HepG2 (cell line): ENCODE data around the gene ARMC5. TPM values are rescaled to one million over a fixed set of nuclear protein-coding genes. Genes with fewer than 3 reads are reported as not detected.

Source experiments
- AHDC1 ChIP-seq: sonication (generic); formaldehyde crosslinking; IDR thresholded peaks from 2 replicates; pipeline ENCODE4 v1.5.1; 2020; ENCODE audit warnings: mild to moderate bottlenecking, missing genetic modification reagents, borderline replicate concordance
- DNMT3B ChIP-seq: conservative IDR thresholded peaks from 2 replicates; pipeline ENCODE4 v1.6.1; 2016; ENCODE audit warnings: missing biosample characterization, control low read depth
- PHF5A ChIP-seq: IDR thresholded peaks from one replicate; pipeline ENCODE4 v1.6.1; 2018; ENCODE audit warnings: low read depth, missing genetic modification reagents; ENCODE audit not compliant: unreplicated experiment
- TARDBP ChIP-seq: sonication (generic); formaldehyde crosslinking; IDR thresholded peaks from 2 replicates; pipeline ENCODE4 v1.8.0; 2022; ENCODE audit warnings: mild to moderate bottlenecking, missing genetic modification reagents
- ZFX ChIP-seq: sonication (generic); formaldehyde crosslinking; IDR thresholded peaks from 2 replicates; pipeline ENCODE4 v1.4.0; 2020; ENCODE audit warnings: mild to moderate bottlenecking, low read depth, missing genetic modification reagents, moderate library complexity
- ZNF407 ChIP-seq: sonication (generic); formaldehyde crosslinking; IDR thresholded peaks from one replicate; pipeline ENCODE4 v1.5.1; 2020; ENCODE audit warnings: mild to moderate bottlenecking, missing genetic modification reagents; ENCODE audit errors: not compliant biosample characterization
- ZNF672 ChIP-seq: sonication (generic); formaldehyde crosslinking; IDR thresholded peaks from 2 replicates; pipeline ENCODE4 v1.8.1; 2022; ENCODE audit warnings: missing genetic modification reagents
- ZNF720 ChIP-seq: sonication (generic); formaldehyde crosslinking; IDR thresholded peaks from 2 replicates; pipeline ENCODE4 v1.4.0; 2020; ENCODE audit warnings: missing genetic modification reagents
- polyA plus RNA-seq, 8 experiments: library from polyadenylated mRNA; depleted of rRNA in 3 of 8; stranded (reverse) in 7 of 8; unstranded in 1 of 8; fragments of >200 nt; fragmentation: Illumina TruSeq in 4 of 8; extraction: Trizol in 4 of 8; gene quantifications; 2 replicates each; pipeline versions ENCODE4 v1.2.1 to v1.2.3, GENCODE V29; 2011 to 2016; ENCODE audit warnings: low read depth in 4 of 8, missing spikeins in 1 of 8, mixed read lengths in 1 of 8; ENCODE audit not compliant: insufficient read depth in 1 of 8
- total RNA-seq, 5 experiments: library from RNA; depleted of rRNA; stranded (reverse); fragments of >200 nt; fragmentation: Illumina TruSeq; extraction: Trizol; gene quantifications; 2 replicates each; pipeline ENCODE4 v1.2.3, GENCODE V29; 2016; ENCODE audit warnings: low read depth in 1 of 5
- TF ChIP-seq, protein P1 (sequence below): sonication (generic); formaldehyde crosslinking; IDR thresholded peaks from 2 replicates; pipeline ENCODE4 v1.5.1; 2020; ENCODE audit warnings: missing genetic modification reagents, mild to moderate bottlenecking, borderline replicate concordance
- TF ChIP-seq, protein P2 (sequence below): sonication (generic); formaldehyde crosslinking; conservative IDR thresholded peaks from 2 replicates; pipeline ENCODE4 v1.8.0; 2022; ENCODE audit warnings: mild to moderate bottlenecking, moderate library complexity, missing genetic modification reagents

Gene ARMC5
- total and polyA plus RNA-seq, 2 of the 13 experiments (the other 11 are each of a cell fraction or from before 2014, with no cell fraction given) = 10.8 to 22.3 TPM

- TF ChIP-seq, protein P1, sequence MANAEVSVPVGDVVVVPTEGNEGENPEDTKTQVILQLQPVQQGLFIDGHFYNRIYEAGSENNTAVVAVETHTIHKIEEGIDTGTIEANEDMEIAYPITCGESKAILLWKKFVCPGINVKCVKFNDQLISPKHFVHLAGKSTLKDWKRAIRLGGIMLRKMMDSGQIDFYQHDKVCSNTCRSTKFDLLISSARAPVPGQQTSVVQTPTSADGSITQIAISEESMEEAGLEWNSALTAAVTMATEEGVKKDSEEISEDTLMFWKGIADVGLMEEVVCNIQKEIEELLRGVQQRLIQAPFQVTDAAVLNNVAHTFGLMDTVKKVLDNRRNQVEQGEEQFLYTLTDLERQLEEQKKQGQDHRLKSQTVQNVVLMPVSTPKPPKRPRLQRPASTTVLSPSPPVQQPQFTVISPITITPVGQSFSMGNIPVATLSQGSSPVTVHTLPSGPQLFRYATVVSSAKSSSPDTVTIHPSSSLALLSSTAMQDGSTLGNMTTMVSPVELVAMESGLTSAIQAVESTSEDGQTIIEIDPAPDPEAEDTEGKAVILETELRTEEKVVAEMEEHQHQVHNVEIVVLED = peak; percentile 60; the same call in 1 of the 2 replicates
- no peak; the same call in 1 of the 2 replicates for TF ChIP-seq TARDBP
- 0 out of 2 replicates have a peak, but pooled peaks have one; percentile 45 for TF ChIP-seq ZNF720
- TF ChIP-seq, protein P2, sequence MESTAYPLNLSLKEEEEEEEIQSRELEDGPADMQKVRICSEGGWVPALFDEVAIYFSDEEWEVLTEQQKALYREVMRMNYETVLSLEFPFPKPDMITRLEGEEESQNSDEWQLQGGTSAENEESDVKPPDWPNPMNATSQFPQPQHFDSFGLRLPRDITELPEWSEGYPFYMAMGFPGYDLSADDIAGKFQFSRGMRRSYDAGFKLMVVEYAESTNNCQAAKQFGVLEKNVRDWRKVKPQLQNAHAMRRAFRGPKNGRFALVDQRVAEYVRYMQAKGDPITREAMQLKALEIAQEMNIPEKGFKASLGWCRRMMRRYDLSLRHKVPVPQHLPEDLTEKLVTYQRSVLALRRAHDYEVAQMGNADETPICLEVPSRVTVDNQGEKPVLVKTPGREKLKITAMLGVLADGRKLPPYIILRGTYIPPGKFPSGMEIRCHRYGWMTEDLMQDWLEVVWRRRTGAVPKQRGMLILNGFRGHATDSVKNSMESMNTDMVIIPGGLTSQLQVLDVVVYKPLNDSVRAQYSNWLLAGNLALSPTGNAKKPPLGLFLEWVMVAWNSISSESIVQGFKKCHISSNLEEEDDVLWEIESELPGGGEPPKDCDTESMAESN (CRISPR knock-in tag) = no peak; the same call in 1 of the 2 replicates
- TF ChIP-seq PHF5A (CRISPR knock-in tag) = peak; percentile 18
- peak; percentile 82 for TF ChIP-seq ZFX (CRISPR knock-in tag)
- 0 out of 2 replicates have a peak, but pooled peaks have one; percentile 37 for TF ChIP-seq DNMT3B (CRISPR knock-in tag)
- no peak for TF ChIP-seq ZNF672 (CRISPR knock-in tag)
- TF ChIP-seq ZNF407 = peak; percentile 44
- no peak for TF ChIP-seq AHDC1 (CRISPR knock-in tag)
These were observed 25.3 kb downstream of the ARMC5 start (continued) for GRCh38 chr16:31484491-31485171.
